ENCODE results near the gene PCNX3. TPM values are rescaled to one million over a fixed set of nuclear protein-coding genes. Genes with fewer than 3 reads are reported as not detected.

PCNX3 gene
- total and polyA plus RNA-seq, 2 donors (not counting 3 experiments of a cell fraction or from before 2014, with no cell fraction given), result 42.6 to 53.9 TPM

DNA sequence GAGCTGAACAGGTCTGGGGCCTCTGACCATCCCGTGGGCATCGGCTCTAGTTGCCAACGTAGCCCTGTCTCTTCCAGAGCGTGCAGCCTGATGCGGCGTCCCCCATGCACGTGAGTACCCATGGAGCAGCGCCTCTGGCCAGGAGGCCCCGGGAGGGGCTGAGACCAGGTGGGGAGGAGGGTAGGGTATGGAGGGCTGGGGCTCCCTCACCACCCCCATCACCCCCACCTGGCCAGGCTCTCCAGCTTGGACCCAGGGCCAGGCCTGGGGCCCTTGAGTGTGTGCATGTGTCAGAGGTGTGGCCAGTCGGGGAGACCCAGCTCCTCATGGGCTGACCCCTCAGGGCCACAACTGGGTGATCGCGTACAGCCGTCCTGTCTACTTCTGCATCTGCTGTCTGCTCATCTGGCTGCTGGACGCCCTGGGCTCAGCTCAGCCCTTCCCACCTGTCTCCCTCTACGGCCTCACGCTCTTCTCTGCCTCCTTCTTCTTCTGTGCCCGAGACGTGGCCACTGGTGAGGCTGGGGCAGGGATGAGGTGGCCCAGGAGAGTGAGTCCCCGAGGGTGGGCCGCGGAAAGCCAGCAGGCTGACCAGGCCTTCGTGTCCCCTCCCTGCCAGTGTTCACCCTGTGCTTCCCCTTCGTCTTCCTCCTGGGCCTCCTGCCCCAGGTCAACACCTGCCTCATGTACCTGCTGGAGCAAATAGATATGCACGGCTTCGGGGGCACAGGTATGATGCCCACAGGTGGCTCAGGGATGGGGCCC, 8.5 kb downstream of the PCNX3 start:
- Histone ChIP-seq H3K36me3 (ENCODE audit: control insufficient read depth in 2 of 2, extremely low read depth in 1 of 2, insufficient read depth in 2 of 2, low read length in 2 of 2) (peaks cover 15 to 69% of the 10 kb centered on the region in 2 experiments), H3K4me2 (ENCODE audit: insufficient read depth, low read length) (no peak overlapping the region), H3K4me1 (ENCODE audit: control insufficient read depth, extremely low read depth, insufficient read depth, low read length) (no peaks in the 10 kb centered on the region), H2AFZ (ENCODE audit: low read depth, low read length) (no peak overlapping the region), H3K79me2 (ENCODE audit: control insufficient read depth, insufficient read depth, low read length) (no peaks in the 10 kb centered on the region), H4K20me1 (replicated peaks; ENCODE audit: control insufficient read depth, extremely low read depth, insufficient read depth, low read length) (no peaks in the 10 kb centered on the region), H3K9me3 (replicated peaks; ENCODE audit: control insufficient read depth, insufficient read depth, low read length) (no peaks in the 10 kb centered on the region), H3K4me3 (replicated peaks in 1 of 3; ENCODE audit: insufficient read depth in 1 of 3, low read depth in 1 of 3, low read length in 3 of 3) (no peak overlapping the region), H3K9ac (replicated peaks; ENCODE audit: extremely low read depth, insufficient read depth, low read length) (no peak overlapping the region), H3K9me1 (replicated peaks; ENCODE audit: control insufficient read depth, extremely low read depth, insufficient read depth, low read length) (no peaks in the 10 kb centered on the region), H3K27ac (ENCODE audit: insufficient read depth, low read depth, low read length) (no peak overlapping the region), H3K27me3 (ENCODE audit: control insufficient read depth in 2 of 2, insufficient read depth in 2 of 2, low read length in 2 of 2) (no peaks in the 10 kb centered on the region)
- BruUV-seq (replicated peaks), result no TSS peak
- intact Hi-C loops (cut with micrococcal nuclease) (no loop called here), dilution Hi-C loops (cut with MboI; ENCODE audit: extremely low pct_ligation_motif_present, low sequenced_read_pairs) (no loop called here)
- DNase-seq (ENCODE audit: low read depth, low spot score) (no peak), FAIRE-seq (no peak)
- POLR2A ChIA-PET, result no interaction called here
- TF ChIP-seq EZH2 (IDR thresholded peaks at IDR 0.05; ENCODE audit: borderline replicate concordance, low read depth, low read length, severe bottlenecking) (no peak), POLR2A (IDR thresholded peaks at IDR 0.05; ENCODE audit: low read depth, low read length) (no peak), GATA2 (IDR thresholded peaks at IDR 0.05; ENCODE audit: insufficient read depth, insufficient read length, low read depth, low read length) (no peak), CTCF (IDR thresholded peaks at IDR 0.05; ENCODE audit: extremely low read depth in 1 of 2, insufficient read depth in 1 of 2, low read depth in 1 of 2, low read length in 2 of 2) (no peak), MYC (IDR thresholded peaks at IDR 0.05; ENCODE audit: low read depth, low read length) (no peak), POLR2AphosphoS5 (IDR thresholded peaks at IDR 0.05; ENCODE audit: insufficient read depth, low read depth, low read length) (no peak), FOS (IDR thresholded peaks at IDR 0.05; ENCODE audit: borderline replicate concordance, insufficient read depth, low read length) (no peak), JUN (IDR thresholded peaks at IDR 0.05; ENCODE audit: borderline replicate concordance, insufficient read depth, insufficient read length, low read depth) (no peak), MAX (IDR thresholded peaks at IDR 0.05; ENCODE audit: insufficient read depth, insufficient read length) (no peak)
- CTCF ChIA-PET, result interaction anchor here (1.0 kb wide), 1 partner anchor 88 kb away, joined by 3 read pairs; the partner anchor contains the start of gene KAT5
